Natural killer cell (primary cell): Measurements from ENCODE around the gene ZKSCAN3. TPM values are rescaled to one million over a fixed set of nuclear protein-coding genes. Genes with fewer than 3 reads are reported as not detected.

Experiments used
- ATAC-seq, 3 donors: fragments of 150-1000 bp in 2 of 3; fragments of 200-7000 bp in 1 of 3; cut with Tn5 transposase; 1 replicate in 1 of 3; 2 replicates in 2 of 3; pipeline ENCODE4 v1.10.0; 2021; ENCODE audit warnings: mild to moderate bottlenecking in 2 of 3, moderate library complexity in 2 of 3
- DNase-seq, 2 donors: peaks; one replicate each; pipeline versions ENCODE4 v3.0.0 to v3.0.0-alpha.2; 2013 to 2021; ENCODE audit warnings: mixed read lengths in 1 of 2
- H3K27ac ChIP-seq: one replicate; pipeline ENCODE4 v1.5.1; 2013; ENCODE audit warnings: mild to moderate bottlenecking, low read length
- H3K27me3 ChIP-seq: one replicate; pipeline ENCODE4 v1.6.1; 2013; ENCODE audit warnings: low read length; ENCODE audit not compliant: control insufficient read depth, insufficient read depth
- H3K36me3 ChIP-seq: one replicate; pipeline ENCODE4 v1.6.1; 2013; ENCODE audit warnings: low read length; ENCODE audit not compliant: control insufficient read depth, insufficient read depth
- H3K4me1 ChIP-seq: one replicate; pipeline ENCODE4 v1.6.1; 2013; ENCODE audit warnings: low read length; ENCODE audit not compliant: control insufficient read depth, insufficient read depth
- H3K4me3 ChIP-seq: one replicate; pipeline ENCODE4 v1.5.1; 2013; ENCODE audit warnings: low read length
- H3K9me3 ChIP-seq: one replicate; pipeline ENCODE4 v1.6.1; 2013; ENCODE audit warnings: low read length; ENCODE audit not compliant: control insufficient read depth, insufficient read depth
- H3K27ac Mint-ChIP-seq, 2 donors: one replicate each; pipeline ENCODE4 v1.8.0; 2022; ENCODE audit warnings: mild to moderate bottlenecking in 2 of 2, mixed read lengths in 2 of 2, moderate library complexity in 1 of 2
- H3K27me3 Mint-ChIP-seq, 2 donors: one replicate each; pipeline ENCODE4 v1.8.0; 2022; ENCODE audit warnings: low read depth in 2 of 2, mixed read lengths in 2 of 2
- H3K36me3 Mint-ChIP-seq: one replicate; pipeline ENCODE4 v1.8.0; 2022; ENCODE audit warnings: mixed read lengths
- H3K4me1 Mint-ChIP-seq, 2 donors: one replicate each; pipeline ENCODE4 v1.8.0; 2022; ENCODE audit warnings: mixed read lengths in 2 of 2
- H3K4me3 Mint-ChIP-seq: one replicate; pipeline ENCODE4 v1.8.0; 2022; ENCODE audit warnings: mild to moderate bottlenecking, moderate library complexity, mixed read lengths
- H3K9me3 Mint-ChIP-seq, 2 donors: one replicate each; pipeline ENCODE4 v1.8.0; 2022; ENCODE audit warnings: mixed read lengths in 2 of 2
- WGBS: methylation state at CpG from one replicate; pipeline ENCODE4 v1.1.7; 2013; ENCODE audit warnings: missing lambda C conversion rate; ENCODE audit not compliant: insufficient coverage; 5-methylcytosine and 5-hydroxymethylcytosine counted together
- intact Hi-C: fragments of 100-400 bp; cut with micrococcal nuclease; formaldehyde crosslinking; loops from one replicate; pipeline ENCODE4 v1.14.2; 2022
- total RNA-seq, 4 donors: library from RNA; stranded (reverse); fragments of 120-200 nt in 1 of 4; gene quantifications; one replicate each; pipeline versions ENCODE4 v1.2.3 to v1.2.4, GENCODE V29; 2013 to 2022
- TF ChIP-seq, protein P1 (sequence below): fragments of 200-600 bp; IDR thresholded peaks from one replicate; pipeline ENCODE4 v1.8.0; 2022; ENCODE audit warnings: antibody characterized with exemption

The ZKSCAN3 gene
- total RNA-seq, 3 donors from 2014 or later (not counting 1 experiment from before 2014, with no cell fraction given): 3.1 to 6.0 (median 4.7) TPM

DNA sequence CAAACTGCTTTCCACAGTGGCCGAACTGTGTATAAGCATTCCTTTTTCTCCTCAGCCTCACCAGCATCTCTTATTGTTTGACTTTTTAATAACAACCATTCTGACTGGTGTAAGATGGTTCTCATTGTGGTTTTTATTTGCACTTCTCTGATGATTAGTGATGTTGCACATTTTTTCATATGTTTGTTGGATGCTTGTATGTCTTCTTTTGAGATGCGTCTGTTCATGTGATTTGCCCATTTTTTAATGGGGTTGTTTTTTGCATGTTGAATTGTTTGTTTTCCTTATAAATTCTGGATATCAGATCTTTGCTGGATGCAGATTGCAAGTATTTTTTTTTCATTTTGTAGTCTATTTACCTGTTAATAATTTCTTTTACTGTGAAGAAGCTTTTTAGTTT, 61.0 kb downstream of the ZKSCAN3 start:
- no peaks in the 10 kb centered on the region for H3K36me3 Mint-ChIP-seq
- Histone ChIP-seq H3K4me1 (no peaks in the 10 kb centered on the region), H3K36me3 (no peaks in the 10 kb centered on the region), H3K27ac (no peak overlapping the region), H3K9me3 (no peaks in the 10 kb centered on the region), H3K4me3 (no peak overlapping the region), H3K27me3 (peaks cover 5% of the 10 kb centered on the region)
- no peak overlapping the region for H3K4me3 Mint-ChIP-seq
- intact Hi-C loops: no loop called here
- WGBS: 92% methylated on average over 1 of the region's 2 CpGs
- no peaks in the 10 kb centered on the region for H3K9me3 Mint-ChIP-seq
- H3K4me1 Mint-ChIP-seq: no peaks in the 10 kb centered on the region
- ATAC-seq (no peak), DNase-seq (no peak)
- peaks cover 47 to 64% of the 10 kb centered on the region in 2 donors for H3K27me3 Mint-ChIP-seq
- TF ChIP-seq, protein P1, sequence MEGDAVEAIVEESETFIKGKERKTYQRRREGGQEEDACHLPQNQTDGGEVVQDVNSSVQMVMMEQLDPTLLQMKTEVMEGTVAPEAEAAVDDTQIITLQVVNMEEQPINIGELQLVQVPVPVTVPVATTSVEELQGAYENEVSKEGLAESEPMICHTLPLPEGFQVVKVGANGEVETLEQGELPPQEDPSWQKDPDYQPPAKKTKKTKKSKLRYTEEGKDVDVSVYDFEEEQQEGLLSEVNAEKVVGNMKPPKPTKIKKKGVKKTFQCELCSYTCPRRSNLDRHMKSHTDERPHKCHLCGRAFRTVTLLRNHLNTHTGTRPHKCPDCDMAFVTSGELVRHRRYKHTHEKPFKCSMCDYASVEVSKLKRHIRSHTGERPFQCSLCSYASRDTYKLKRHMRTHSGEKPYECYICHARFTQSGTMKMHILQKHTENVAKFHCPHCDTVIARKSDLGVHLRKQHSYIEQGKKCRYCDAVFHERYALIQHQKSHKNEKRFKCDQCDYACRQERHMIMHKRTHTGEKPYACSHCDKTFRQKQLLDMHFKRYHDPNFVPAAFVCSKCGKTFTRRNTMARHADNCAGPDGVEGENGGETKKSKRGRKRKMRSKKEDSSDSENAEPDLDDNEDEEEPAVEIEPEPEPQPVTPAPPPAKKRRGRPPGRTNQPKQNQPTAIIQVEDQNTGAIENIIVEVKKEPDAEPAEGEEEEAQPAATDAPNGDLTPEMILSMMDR: no peak
- H3K27ac Mint-ChIP-seq: no peak overlapping the region

DNA sequence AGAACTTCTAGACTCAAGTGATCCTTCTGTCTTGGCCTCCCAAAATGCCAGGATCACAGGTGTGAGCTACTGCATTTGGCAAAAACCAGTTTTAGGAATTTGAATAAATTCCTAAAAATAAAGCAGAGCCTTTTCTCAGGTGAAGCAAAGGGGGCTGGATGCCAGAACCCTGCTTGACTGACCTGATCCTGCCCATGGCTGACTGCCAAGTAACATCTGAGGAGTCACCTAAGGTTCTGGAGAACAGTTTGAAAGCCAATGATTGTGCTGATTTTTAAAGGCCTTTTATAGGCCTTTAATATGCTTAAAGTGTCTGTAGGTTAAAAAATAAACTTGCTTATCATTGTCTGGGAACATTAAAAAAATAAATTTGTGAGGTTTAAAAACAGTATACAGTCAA, 63.9 kb downstream of the ZKSCAN3 start:
- TF ChIP-seq, protein P1: no peak
- Histone ChIP-seq H3K27me3 (peaks cover 5% of the 10 kb centered on the region), H3K27ac (no peak overlapping the region), H3K4me1 (no peaks in the 10 kb centered on the region), H3K4me3 (no peak overlapping the region), H3K36me3 (no peaks in the 10 kb centered on the region), H3K9me3 (no peaks in the 10 kb centered on the region)
- Mint-ChIP-seq H3K4me1 (no peaks in the 10 kb centered on the region), H3K9me3 (no peaks in the 10 kb centered on the region), H3K27me3 (peaks cover 33 to 41% of the 10 kb centered on the region in 2 donors), H3K36me3 (no peaks in the 10 kb centered on the region), H3K27ac (no peak overlapping the region), H3K4me3 (no peak overlapping the region)
- no peak for DNase-seq
- intact Hi-C loops: no loop called here
- ATAC-seq: no peak

Other genes with a start within 250 kb of the ZKSCAN3 start
- gene ZSCAN16, start 225.3 kb upstream of the ZKSCAN3 start, total RNA-seq: 1 to 10 TPM; 7.7 to 9.1 (median 7.8) TPM
- 10 to 100 TPM; 38.0 to 42.5 (median 39.2) TPM for gene ZKSCAN8, start 208.1 kb upstream of the ZKSCAN3 start, total RNA-seq
- gene ZSCAN9, start 124.7 kb upstream of the ZKSCAN3 start, total RNA-seq: 10 to 100 TPM; 17.7 to 20.0 (median 18.7) TPM
- 1 to 10 TPM; 1.6 to 4.2 (median 2.9) TPM for gene ZKSCAN4, start 97.7 kb upstream of the ZKSCAN3 start, total RNA-seq
- under 1 TPM in 2 of 3 donors, not detected in 1; 0.31 to 0.36 TPM for gene NKAPL, start 90.7 kb upstream of the ZKSCAN3 start, total RNA-seq
- gene ZSCAN26, start 82.8 kb upstream of the ZKSCAN3 start, total RNA-seq: 10 to 100 TPM; 13.7 to 24.4 (median 15.4) TPM
- gene PGBD1, start 68.4 kb upstream of the ZKSCAN3 start, total RNA-seq: 1 to 10 TPM; 1.1 to 1.5 (median 1.1) TPM
- gene ZSCAN31, start 13.8 kb upstream of the ZKSCAN3 start, total RNA-seq: 1 to 10 TPM in 1 of 3 donors, under 1 TPM in 2; 0.65 to 2.2 (median 0.72) TPM
- gene ZSCAN12, start 49.8 kb downstream of the ZKSCAN3 start, total RNA-seq: 1 to 10 TPM; 3.5 to 4.9 (median 3.9) TPM
- gene ZSCAN23, start 93.5 kb downstream of the ZKSCAN3 start, total RNA-seq: under 1 TPM in 2 of 3 donors, not detected in 1; 0.36 to 0.55 TPM
- not detected for gene GPX6, start 165.8 kb downstream of the ZKSCAN3 start, total RNA-seq
- not detected for gene GPX5, start 175.9 kb downstream of the ZKSCAN3 start, total RNA-seq